ENCODE data around the gene FBXL19.

GRCh38 chr16:30921748-30922419 lies 1.5 kb upstream of the FBXL19 start:
- TF ChIP-seq, protein P1, sequence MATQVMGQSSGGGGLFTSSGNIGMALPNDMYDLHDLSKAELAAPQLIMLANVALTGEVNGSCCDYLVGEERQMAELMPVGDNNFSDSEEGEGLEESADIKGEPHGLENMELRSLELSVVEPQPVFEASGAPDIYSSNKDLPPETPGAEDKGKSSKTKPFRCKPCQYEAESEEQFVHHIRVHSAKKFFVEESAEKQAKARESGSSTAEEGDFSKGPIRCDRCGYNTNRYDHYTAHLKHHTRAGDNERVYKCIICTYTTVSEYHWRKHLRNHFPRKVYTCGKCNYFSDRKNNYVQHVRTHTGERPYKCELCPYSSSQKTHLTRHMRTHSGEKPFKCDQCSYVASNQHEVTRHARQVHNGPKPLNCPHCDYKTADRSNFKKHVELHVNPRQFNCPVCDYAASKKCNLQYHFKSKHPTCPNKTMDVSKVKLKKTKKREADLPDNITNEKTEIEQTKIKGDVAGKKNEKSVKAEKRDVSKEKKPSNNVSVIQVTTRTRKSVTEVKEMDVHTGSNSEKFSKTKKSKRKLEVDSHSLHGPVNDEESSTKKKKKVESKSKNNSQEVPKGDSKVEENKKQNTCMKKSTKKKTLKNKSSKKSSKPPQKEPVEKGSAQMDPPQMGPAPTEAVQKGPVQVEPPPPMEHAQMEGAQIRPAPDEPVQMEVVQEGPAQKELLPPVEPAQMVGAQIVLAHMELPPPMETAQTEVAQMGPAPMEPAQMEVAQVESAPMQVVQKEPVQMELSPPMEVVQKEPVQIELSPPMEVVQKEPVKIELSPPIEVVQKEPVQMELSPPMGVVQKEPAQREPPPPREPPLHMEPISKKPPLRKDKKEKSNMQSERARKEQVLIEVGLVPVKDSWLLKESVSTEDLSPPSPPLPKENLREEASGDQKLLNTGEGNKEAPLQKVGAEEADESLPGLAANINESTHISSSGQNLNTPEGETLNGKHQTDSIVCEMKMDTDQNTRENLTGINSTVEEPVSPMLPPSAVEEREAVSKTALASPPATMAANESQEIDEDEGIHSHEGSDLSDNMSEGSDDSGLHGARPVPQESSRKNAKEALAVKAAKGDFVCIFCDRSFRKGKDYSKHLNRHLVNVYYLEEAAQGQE (IDR thresholded peaks at IDR 0.05; ENCODE audit: insufficient replicate concordance, low read depth): no peak
- TF ChIP-seq CTCF (IDR thresholded peaks at IDR 0.05; ENCODE audit: insufficient read depth, low read length): peak; percentile 90
- no peak for TF ChIP-seq GABPA (IDR thresholded peaks at IDR 0.05; ENCODE audit: low read depth)
- no peak for TF ChIP-seq POLR2AphosphoS5 (IDR thresholded peaks at IDR 0.05; ENCODE audit: low read depth)
